Neural cell (in vitro differentiated cells): ENCODE data around the gene CALHM1.

ENCODE experiments used
- MXI1 ChIP-seq: fragments of 450-650 bp; conservative IDR thresholded peaks from 2 replicates; pipeline ENCODE4 v1.6.1; 2014; ENCODE audit warnings: antibody characterized with exemption, mild to moderate bottlenecking; ENCODE audit not compliant: poor library complexity, severe bottlenecking
- RAD21 ChIP-seq: fragments of 450-650 bp; conservative IDR thresholded peaks from 2 replicates; pipeline ENCODE4 v1.6.1; 2014; ENCODE audit warnings: antibody characterized with exemption, mild to moderate bottlenecking, moderate library complexity
- TAF1 ChIP-seq: IDR thresholded peaks from 2 replicates; pipeline ENCODE4 v1.6.1; 2012; ENCODE audit warnings: low read depth

DNA sequence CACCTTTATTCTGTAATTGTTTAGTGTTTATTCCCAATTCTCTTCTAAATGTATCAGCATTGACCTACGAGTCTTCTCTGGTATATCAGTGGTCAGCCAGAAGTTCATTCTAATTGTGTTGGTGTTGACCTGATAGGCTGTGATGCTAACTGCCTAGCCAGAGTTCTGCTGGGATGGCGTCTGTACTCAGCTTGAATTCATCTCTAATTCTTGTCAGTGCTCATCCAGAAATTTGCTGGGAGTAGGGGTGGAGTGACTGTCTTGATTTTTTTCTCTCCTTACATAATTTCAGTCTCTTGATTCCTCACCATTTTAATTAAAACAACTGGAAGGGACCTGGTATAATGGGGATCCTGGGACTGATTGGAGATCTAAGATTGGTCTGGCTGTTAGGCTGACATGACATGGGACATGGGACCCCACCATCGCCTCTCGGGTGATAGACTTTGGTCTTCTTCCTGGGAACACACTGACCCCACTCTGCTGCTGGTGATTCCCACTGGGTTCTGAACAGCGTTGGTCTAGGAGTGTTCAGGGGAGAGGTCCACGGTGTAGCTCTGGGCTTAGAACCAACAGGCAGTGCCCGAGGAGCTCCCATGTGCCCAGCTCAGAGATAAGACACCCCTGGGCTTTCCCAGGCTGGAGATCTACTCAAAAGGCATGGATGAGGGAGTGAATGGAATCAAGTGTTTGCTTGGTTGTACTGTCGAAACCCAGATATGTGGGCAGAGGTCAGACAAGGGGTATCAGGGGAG, 38.6 kb upstream of the CALHM1 start:
- no peak for TF ChIP-seq MXI1
- TF ChIP-seq RAD21, result no peak
- no peak for TF ChIP-seq TAF1
